ENCODE measurements around the gene C11orf68.

C11orf68 gene

GRCh38 chr11:65886826-65887722, 31.8 kb downstream of the C11orf68 start:
- Histone ChIP-seq H3K27ac (replicated peaks) (no peak overlapping the region), H3K27me3 (ENCODE audit: insufficient read depth, poor library complexity, severe bottlenecking) (no peaks in the 10 kb centered on the region), H3K4me3 (replicated peaks; ENCODE audit: insufficient read depth, low read length) (peak overlapping the region; percentile 96)
- TF ChIP-seq REST (IDR thresholded peaks at IDR 0.05; ENCODE audit: insufficient replicate concordance, low read depth) = no peak
- no peak for TF ChIP-seq POLR2AphosphoS5 (IDR thresholded peaks at IDR 0.05; ENCODE audit: low read depth)
- no peak for TF ChIP-seq CTCF (IDR thresholded peaks at IDR 0.05; ENCODE audit: insufficient read depth, low read length)
- TF ChIP-seq GABPA (IDR thresholded peaks at IDR 0.05; ENCODE audit: low read depth) = no peak
- TF ChIP-seq SPI1 (IDR thresholded peaks at IDR 0.05; ENCODE audit: borderline replicate concordance, low read depth) = no peak
- DNase-seq (ENCODE audit: low read depth in 1 of 2, low spot score in 1 of 2) = no peak

- DNase-seq (ENCODE audit: low read depth in 1 of 2, low spot score in 1 of 2) = no peak
- Histone ChIP-seq H3K27ac (replicated peaks) (no peak overlapping the region), H3K27me3 (ENCODE audit: insufficient read depth, poor library complexity, severe bottlenecking) (no peaks in the 10 kb centered on the region), H3K4me3 (replicated peaks; ENCODE audit: insufficient read depth, low read length) (no peak overlapping the region)
- TF ChIP-seq SPI1 (IDR thresholded peaks at IDR 0.05; ENCODE audit: borderline replicate concordance, low read depth) = no peak
- no peak for TF ChIP-seq GABPA (IDR thresholded peaks at IDR 0.05; ENCODE audit: low read depth)
- TF ChIP-seq CTCF (IDR thresholded peaks at IDR 0.05; ENCODE audit: insufficient read depth, low read length) = no peak
- no peak for TF ChIP-seq REST (IDR thresholded peaks at IDR 0.05; ENCODE audit: insufficient replicate concordance, low read depth)
- TF ChIP-seq POLR2AphosphoS5 (IDR thresholded peaks at IDR 0.05; ENCODE audit: low read depth) = no peak
Measured at GRCh38 chr11:65885808-65886536, 32.9 kb downstream of the C11orf68 start.

GRCh38 chr11:65885231-65885630, 33.6 kb downstream of the C11orf68 start:
- no peak overlapping the region for H3K4me3 ChIP-seq (replicated peaks; ENCODE audit: insufficient read depth, low read length)
- H3K27ac ChIP-seq (replicated peaks) = no peak overlapping the region

More at GRCh38 chr11:65885231-65885630, 33.6 kb downstream of the C11orf68 start:
- H3K27me3 ChIP-seq (ENCODE audit: insufficient read depth, poor library complexity, severe bottlenecking) = no peaks in the 10 kb centered on the region
- TF ChIP-seq GABPA (IDR thresholded peaks at IDR 0.05; ENCODE audit: low read depth) = no peak
- no peak for TF ChIP-seq POLR2AphosphoS5 (IDR thresholded peaks at IDR 0.05; ENCODE audit: low read depth)
- no peak for TF ChIP-seq SPI1 (IDR thresholded peaks at IDR 0.05; ENCODE audit: borderline replicate concordance, low read depth)
- TF ChIP-seq CTCF (IDR thresholded peaks at IDR 0.05; ENCODE audit: insufficient read depth, low read length) = no peak
- TF ChIP-seq REST (IDR thresholded peaks at IDR 0.05; ENCODE audit: insufficient replicate concordance, low read depth) = no peak
- DNase-seq (ENCODE audit: low read depth in 1 of 2, low spot score in 1 of 2) = no peak

All from HL-60 (cell line).